GM19467 (cell line): Measurements from ENCODE around the gene RANBP10.
"Not testable (repeated sequence)": the region's sequence is repeated elsewhere in the genome, so short reads cannot be mapped to it uniquely, and the experiment has no call there.

Experiments used
- ATAC-seq: cut with Tn5 transposase; IDR thresholded peaks from one replicate; pipeline ENCODE4 v1.9.1; 2021; ENCODE audit warnings: mild to moderate bottlenecking, moderate library complexity; ENCODE audit not compliant: unreplicated experiment

Gene RANBP10

DNA sequence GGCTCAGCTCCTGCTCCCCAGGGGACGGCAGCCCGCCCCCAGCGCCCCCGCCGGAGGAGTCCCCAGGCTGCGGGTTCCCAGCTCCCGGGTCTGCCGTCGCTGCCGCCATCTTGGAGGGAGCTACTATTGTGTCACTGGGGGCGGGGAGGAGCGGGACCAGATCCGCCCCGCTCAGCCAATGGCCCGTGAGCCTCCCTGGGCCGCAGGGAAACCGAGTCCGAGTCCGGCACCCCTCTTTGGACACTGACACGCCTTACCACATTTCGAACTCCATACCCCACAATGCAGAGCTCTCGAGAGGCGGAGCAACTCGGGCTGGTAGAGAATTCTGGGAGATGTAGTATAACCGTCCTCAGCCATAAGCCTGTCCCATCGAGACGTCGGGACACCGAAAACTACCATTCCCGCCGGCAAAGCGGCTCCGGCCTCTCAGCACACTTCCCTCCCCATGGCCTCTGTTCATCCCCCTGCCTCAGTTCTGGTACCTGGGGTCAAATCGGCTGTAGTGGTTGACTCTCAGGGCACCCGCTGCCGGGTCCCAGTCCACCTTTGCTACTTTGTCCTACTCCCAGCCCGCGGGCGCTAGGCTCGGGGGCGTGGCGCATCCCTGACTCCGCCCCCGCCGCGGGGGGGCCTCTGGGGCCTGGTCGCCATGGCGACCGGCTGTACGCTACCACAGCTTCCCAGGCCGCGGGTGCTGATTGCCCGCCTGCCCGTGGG is at the start of gene RANBP10, which contains the start of gene TSNAXIP1:
TSS of gene RANBP10 (minus strand) at position 133 of the 720 bp plus-strand sequence. CDS start at position 109, 24 bp downstream.
TSS of gene TSNAXIP1 (plus strand) at position 462 of the 720 bp plus-strand sequence. CDS start 261 bp downstream, outside the sequence.
- ATAC-seq, result peak; percentile 91

DNA sequence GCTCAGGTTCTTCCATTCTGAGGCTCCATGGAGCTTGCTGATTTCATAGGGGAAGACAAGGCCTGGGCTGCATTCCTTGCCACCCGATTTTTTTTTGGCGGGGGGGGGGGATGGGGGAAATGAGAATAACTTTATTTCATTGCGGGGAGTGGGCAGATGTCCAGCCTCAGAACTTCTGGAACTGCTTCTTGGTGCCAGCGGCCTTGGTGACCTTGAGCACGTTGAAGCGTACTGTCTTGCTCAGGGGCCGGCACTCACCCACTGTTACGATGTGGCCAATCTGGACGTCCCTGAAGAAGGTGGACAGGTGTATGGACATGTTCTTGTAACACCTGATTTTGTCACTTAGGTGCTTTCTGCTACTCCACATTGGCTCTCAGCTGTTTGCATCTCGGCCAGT is 49.4 kb upstream of the RANBP10 start:
- no peak for ATAC-seq

GRCh38 chr16:67853670-67854069 is 47.3 kb upstream of the RANBP10 start:
- no peak for ATAC-seq

- no peak for ATAC-seq
Observed at GRCh38 chr16:67848118-67848517, 41.8 kb upstream of the RANBP10 start.

DNA sequence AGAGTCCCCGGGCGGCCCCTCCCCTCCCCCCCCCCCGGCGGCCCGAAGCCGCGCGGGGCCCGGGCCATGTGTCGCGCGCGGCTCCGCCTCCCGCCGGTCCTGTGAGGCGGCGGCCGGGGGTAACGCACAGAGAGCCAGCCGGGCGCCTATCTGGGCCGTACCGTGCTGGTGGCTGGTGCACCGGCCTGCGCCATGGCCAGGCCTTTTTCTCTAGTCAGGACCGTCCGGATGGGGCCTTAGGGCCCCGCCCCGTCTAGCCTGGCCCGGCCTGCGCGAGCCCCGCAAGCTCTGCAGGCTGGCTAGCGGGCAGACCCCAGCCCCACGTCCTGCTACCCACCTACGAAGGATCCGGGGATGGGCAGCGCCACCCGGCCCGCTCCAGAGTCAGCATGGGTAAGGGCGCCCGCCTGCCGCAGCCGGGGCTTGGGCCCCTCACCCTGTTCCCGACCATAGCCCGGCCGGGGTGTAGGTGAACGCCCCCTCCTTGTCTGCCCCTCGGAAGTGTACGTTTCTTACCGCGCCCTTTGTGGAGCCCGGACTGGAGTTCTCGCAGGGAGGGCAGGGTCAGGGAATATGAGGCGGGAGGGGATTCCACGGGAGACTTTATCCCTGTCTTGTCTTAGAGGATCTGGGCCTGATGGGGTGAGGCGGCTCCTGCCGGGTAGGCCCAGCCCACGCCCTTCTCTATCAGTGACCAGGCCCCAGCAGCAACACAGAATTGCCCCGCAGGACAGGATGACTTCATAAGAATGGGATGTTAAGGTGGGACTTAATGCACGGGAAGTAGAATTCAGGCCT is 40.9 kb upstream of the RANBP10 start, which contains the start of gene CENPT:
TSS of gene CENPT (minus strand) at position 630 of the 798 bp plus-strand sequence. CDS start 13,834 bp downstream, outside the sequence.
- ATAC-seq, result peak; percentile 29

DNA sequence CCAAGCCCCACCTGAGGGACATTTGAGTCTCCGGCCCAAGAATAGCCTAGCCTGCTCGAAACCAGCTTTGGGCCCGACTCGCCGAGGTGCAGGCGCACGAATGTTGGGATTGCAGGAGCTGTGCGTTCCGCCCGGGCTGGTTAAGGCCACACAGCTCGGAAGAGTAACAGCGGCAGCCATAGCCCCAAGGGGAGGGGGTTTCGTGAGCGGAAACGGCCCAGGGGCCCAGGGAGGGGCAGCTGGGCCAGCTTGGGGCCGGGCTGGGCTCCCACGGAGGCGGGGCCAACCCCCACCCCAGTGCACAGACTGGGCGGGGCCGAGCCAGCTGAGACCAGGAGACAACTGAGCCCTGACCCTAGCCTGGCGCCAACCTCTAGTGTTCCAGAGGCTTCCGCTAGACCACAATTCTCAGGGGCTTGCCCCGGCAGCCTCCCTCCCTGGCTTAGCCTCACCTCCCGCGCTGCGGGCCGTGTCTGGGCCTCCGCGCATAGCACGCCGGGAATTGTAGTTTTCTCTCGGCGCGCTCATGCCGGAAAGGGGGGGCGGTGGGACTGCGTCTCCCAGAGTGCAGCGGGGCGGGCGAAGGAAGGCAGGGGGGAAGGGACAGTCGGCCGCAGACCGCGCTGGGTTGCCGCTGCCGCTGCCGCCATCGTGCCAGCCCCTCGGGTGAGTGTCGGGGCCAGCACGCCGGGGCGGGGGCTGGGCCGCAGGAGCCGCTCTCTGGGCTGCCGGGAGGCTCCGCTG is 40.1 kb upstream of the RANBP10 start, which contains the start of gene NUTF2:
TSS of gene NUTF2 (plus strand) at position 614 of the 744 bp plus-strand sequence. CDS start 18,198 bp downstream, outside the sequence.
- peak; percentile 52 for ATAC-seq

- ATAC-seq, result no peak
Observed at GRCh38 chr16:67846063-67846319, 39.6 kb upstream of the RANBP10 start.

DNA sequence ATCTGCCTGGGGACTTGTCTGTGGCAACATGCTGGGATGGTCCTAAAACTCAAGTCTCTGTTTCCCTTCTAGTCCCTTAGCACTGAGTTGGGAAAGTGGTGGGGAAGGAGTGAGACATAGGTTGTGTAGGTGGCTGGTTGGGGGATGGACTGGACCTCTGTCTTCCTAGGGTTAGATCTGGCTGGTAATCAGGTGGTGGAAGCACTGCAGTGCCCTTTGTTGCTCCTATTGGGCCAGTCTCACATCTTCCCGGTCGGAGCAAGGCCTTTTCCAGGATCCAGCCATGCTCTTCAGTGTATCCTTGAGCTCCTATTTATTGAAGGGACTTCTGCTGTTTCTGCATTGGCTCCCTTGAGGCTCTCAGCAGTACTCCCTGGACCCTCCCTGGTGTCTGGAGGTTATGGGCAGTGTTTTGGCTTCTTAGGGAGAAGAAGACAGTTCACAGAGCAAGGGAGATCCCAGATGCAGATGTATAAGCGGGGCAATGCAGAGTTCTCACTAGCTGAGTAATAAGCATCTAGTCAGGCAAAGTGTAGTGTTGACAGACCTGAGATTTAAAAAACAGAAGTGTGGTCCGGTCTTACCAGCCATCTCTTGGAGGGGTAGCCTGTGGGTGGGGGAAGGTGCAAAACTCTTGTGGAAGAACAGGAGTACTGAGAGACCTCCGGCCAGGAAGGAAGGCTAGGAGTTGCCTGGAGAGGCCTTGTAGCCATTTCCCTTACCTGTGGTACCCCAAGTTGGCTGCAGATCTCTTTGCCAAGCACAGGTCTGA is 39.1 kb upstream of the RANBP10 start:
- ATAC-seq, result no peak

DNA sequence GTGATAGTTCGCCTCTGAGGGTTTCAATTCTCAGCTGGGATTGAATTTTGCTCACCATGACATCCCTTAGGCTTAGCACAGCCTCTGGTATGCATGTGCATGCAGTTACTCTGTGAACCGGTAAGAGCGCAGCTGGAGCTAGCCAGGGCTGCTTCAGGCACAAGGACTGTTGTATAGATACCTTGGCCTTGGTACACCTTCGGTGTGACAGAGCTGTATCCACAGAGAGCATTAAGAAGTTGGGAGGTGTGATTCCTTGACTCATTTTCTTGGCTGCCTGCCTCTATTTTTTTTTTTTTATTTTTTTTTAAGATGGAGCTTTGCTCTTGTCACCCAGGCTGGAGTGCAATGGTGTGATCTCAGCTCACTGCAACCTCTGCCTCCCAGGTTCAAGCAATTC is 38.1 kb upstream of the RANBP10 start:
- ATAC-seq, result no peak

DNA sequence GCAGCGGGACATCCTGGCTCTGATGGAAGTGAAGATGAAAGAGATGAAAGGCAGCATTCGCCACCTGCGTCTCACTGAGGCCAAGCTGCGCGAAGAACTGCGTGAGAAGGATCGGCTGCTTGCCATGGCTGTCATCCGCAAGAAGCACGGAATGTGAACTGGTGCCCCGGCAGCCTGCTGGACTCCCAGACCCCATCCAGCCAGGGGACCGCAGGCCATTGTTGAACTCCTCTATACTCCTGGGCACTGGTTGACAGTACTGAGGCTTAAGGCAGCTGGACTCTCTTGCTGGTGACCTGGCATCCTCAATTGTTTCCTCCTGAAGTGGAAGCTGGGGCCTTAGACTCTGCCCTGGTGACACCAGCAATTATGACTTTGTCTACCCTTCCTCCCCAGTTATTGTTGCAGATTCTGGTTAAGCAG is 37.0 kb upstream of the RANBP10 start:
- ATAC-seq, result no peak

GRCh38 chr16:67842509-67843342 is 36.4 kb upstream of the RANBP10 start:
- peak; percentile 2 for ATAC-seq

GRCh38 chr16:67841816-67842508 is 35.6 kb upstream of the RANBP10 start, which contains the start of gene THAP11:
Gene THAP11 (plus strand): TSS chr16:67842320. CDS start chr16:67842555, 235 bp downstream.
- peak; percentile 44 for ATAC-seq

GRCh38 chr16:67841198-67841815 is 34.9 kb upstream of the RANBP10 start:
- ATAC-seq, result no peak

DNA sequence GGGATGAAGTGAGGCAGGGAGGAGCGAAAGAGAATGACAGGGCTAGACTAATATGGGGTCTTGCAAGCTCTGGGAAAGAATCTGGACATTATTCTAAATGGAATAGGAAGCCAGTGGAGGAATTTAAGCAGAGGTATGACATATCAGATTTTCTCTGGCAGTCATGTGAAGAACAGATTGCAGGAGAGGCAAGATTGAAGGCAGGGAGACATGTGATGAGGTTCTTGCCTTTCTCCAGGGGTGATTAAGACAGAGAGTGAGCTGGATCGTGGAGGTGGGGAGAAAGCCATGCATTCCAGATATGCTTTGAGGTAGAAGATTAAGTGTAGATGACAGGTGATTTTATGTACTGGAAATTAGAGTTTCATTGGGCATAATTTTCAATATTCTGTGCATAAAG is 31.5 kb upstream of the RANBP10 start:
- ATAC-seq, result no peak

GRCh38 chr16:67837190-67837589 is 30.8 kb upstream of the RANBP10 start:
- ATAC-seq, result not testable (repeated sequence)

GRCh38 chr16:67834242-67834614 is 27.9 kb upstream of the RANBP10 start:
- ATAC-seq, result no peak

- peak; percentile 94 for ATAC-seq
Observed at GRCh38 chr16:67833415-67834241, 27.3 kb upstream of the RANBP10 start.

- ATAC-seq, result no peak
Observed at GRCh38 chr16:67833030-67833414, 26.7 kb upstream of the RANBP10 start.
